ENCODE measurements around the gene TMEM201.

DNA sequence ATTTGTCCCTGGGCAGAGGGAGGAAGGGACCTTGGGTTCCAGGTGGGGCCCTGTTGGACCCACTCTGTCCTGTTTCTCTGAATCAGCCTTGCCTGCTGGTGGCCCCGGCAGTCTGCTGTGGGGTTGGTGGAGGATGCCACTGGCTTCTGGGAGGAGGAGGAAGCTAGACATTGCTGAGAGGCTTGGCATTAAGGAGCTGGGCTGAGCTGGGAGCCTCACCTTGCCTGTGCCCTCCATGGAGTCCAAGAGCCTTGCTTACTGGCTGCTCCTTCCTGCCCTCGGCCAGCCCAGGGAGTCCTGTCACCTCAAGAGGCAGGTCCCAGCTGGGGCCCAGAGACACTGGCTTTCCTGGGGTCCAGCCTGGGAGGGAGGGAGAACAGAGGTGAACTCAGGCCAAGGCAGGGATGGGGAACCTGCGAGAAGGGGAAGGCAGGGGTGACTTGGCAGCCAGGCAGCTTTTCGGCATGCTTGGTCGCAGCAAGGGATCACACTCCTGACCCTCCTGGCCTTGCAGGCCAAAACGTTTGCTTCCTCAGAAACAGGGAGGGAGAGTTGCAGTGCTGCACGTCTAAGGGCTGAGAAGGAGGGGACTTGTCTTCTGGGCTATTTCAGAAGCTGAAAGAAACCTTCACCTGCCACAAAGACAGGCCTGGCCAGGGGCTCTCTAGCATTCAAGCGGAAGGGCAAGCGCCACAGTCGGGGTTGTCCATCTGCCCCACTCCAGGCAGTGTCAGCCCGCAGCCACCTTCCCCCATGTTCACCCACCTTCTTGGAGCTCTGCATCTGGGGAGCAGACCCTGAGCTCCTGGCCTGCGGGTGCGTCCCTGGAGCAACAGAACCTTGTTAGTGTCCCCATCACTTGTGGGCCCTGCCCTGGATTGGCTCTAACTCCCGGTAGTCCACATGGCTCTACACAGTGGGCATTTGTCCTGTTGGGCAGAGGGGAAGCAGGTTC is 8.9 kb downstream of the TMEM201 start:
- TF ChIP-seq CBX8 (IDR thresholded peaks at IDR 0.05): no peak
- TF ChIP-seq CTCF (IDR thresholded peaks at IDR 0.05): no peak
- no peak for TF ChIP-seq EHMT2 (IDR thresholded peaks at IDR 0.05; ENCODE audit: low read depth)
- TF ChIP-seq MAX (IDR thresholded peaks at IDR 0.05): no peak
- no peak for TF ChIP-seq RFX5 (IDR thresholded peaks at IDR 0.05)
- no peak for TF ChIP-seq REST (IDR thresholded peaks at IDR 0.05)
- TF ChIP-seq, protein P1, sequence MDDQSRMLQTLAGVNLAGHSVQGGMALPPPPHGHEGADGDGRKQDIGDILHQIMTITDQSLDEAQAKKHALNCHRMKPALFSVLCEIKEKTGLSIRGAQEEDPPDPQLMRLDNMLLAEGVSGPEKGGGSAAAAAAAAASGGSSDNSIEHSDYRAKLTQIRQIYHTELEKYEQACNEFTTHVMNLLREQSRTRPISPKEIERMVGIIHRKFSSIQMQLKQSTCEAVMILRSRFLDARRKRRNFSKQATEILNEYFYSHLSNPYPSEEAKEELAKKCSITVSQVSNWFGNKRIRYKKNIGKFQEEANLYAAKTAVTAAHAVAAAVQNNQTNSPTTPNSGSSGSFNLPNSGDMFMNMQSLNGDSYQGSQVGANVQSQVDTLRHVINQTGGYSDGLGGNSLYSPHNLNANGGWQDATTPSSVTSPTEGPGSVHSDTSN (IDR thresholded peaks at IDR 0.05): no peak

All from A549 (cell line).